SK-N-SH (cell line): ENCODE data around the gene PTPRB. TPM values are rescaled to one million over a fixed set of nuclear protein-coding genes. Genes with fewer than 3 reads are reported as not detected.

Source experiments
- CTCF ChIA-PET: fragments of 300-600, 350-600 bp; formaldehyde crosslinking; extraction: SDS; loops from one replicate; lab custom pipeline; 2021; lab: Yijun Ruan, JAX
- POLR2A ChIA-PET: fragments of 350-600 bp; sonication (Branson Sonifier 250); formaldehyde crosslinking; extraction: SDS; loops from one replicate; lab custom pipeline; 2020; ENCODE audit warnings: antibody characterized with exemption, inconsistent platforms; lab: Yijun Ruan, JAX
- DNase-seq: peaks from one replicate; pipeline ENCODE4 v3.0.0; 2012
- H2AFZ ChIP-seq: fragments of 200-600 bp; sonication (generic); 2 replicates; pipeline ENCODE4 v1.8.1; 2016; ENCODE audit warnings: antibody characterized with exemption, mild to moderate bottlenecking, low read depth
- H3F3A ChIP-seq: fragments of 200-600 bp; sonication (generic); replicated peaks from 2 replicates; pipeline ENCODE3; 2016; ENCODE audit warnings: antibody characterized with exemption, mild to moderate bottlenecking; ENCODE audit not compliant: insufficient read depth
- H3K27ac ChIP-seq, 2 experiments: fragments of 200-500 bp in 1 of 2; fragments of 200-600 bp in 1 of 2; sonication (Bioruptor generic) in 1 of 2; sonication (generic), shearing (Covaris generic) in 1 of 2; 2 replicates each; pipeline versions ENCODE4 v1.5.1 to v1.6.1; 2014 to 2016; ENCODE audit warnings: low read depth in 2 of 2, inconsistent platforms in 1 of 2, low read length in 1 of 2, mild to moderate bottlenecking in 1 of 2, mixed read lengths in 1 of 2
- H3K27me3 ChIP-seq: fragments of 200-600 bp; sonication (generic), shearing (Covaris generic); 2 replicates; pipeline ENCODE4 v1.6.1; 2016; ENCODE audit warnings: mixed run types; ENCODE audit not compliant: insufficient read depth
- H3K36me3 ChIP-seq, 2 experiments: fragments of 200-500 bp in 1 of 2; fragments of 200-600 bp in 1 of 2; sonication (Bioruptor generic) in 1 of 2; sonication (generic) in 1 of 2; replicated peaks in 1 of 2; 2 replicates each; pipeline versions ENCODE3 to v1.5.1; 2014 to 2016; ENCODE audit warnings: low read length in 1 of 2, mild to moderate bottlenecking in 1 of 2; ENCODE audit not compliant: insufficient read depth in 2 of 2, control insufficient read depth in 1 of 2
- H3K4me1 ChIP-seq, 2 experiments: fragments of 200-500 bp in 1 of 2; fragments of 200-600 bp in 1 of 2; sonication (Bioruptor generic) in 1 of 2; sonication (generic), shearing (Covaris generic) in 1 of 2; 2 replicates each; pipeline versions ENCODE4 v1.5.1 to v1.6.1; 2014 to 2016; ENCODE audit warnings: low read depth in 1 of 2, low read length in 1 of 2, mixed run types in 1 of 2; ENCODE audit not compliant: insufficient read depth in 2 of 2, control insufficient read depth in 1 of 2
- H3K4me2 ChIP-seq: fragments of 200-600 bp; sonication (generic), shearing (Covaris generic); 2 replicates; pipeline ENCODE4 v1.6.1; 2017; ENCODE audit warnings: mixed run types
- H3K4me3 ChIP-seq, 2 experiments: fragments of 200-500 bp in 1 of 2; fragments of 200-600 bp in 1 of 2; sonication (Bioruptor generic) in 1 of 2; sonication (generic), shearing (Covaris generic) in 1 of 2; 2 replicates each; pipeline versions ENCODE4 v1.5.1 to v1.8.1; 2014 to 2016; ENCODE audit warnings: low read depth in 2 of 2, inconsistent platforms in 1 of 2, low read length in 1 of 2, mild to moderate bottlenecking in 1 of 2, mixed read lengths in 1 of 2, moderate library complexity in 1 of 2
- H3K79me2 ChIP-seq: fragments of 200-600 bp; sonication (generic); 2 replicates; pipeline ENCODE4 v1.8.1; 2017; ENCODE audit warnings: mild to moderate bottlenecking; ENCODE audit not compliant: insufficient read depth
- H3K9ac ChIP-seq: fragments of 200-600 bp; sonication (generic); 2 replicates; pipeline ENCODE4 v1.6.1; 2017; ENCODE audit warnings: mixed run types
- H3K9me2 ChIP-seq: fragments of 200-600 bp; sonication (generic); 2 replicates; pipeline ENCODE4 v1.6.1; 2017; ENCODE audit warnings: mixed run types
- H3K9me3 ChIP-seq: fragments of 200-600 bp; sonication (generic); 2 replicates; pipeline ENCODE4 v1.6.1; 2017; ENCODE audit warnings: mixed run types, mild to moderate bottlenecking, moderate library complexity
- H4K20me1 ChIP-seq: fragments of 200-600 bp; sonication (generic); 2 replicates; pipeline ENCODE4 v1.6.1; 2017; ENCODE audit warnings: mild to moderate bottlenecking, mixed run types; ENCODE audit not compliant: insufficient read depth
- ELF1 ChIP-seq: IDR thresholded peaks from 2 replicates; pipeline ENCODE4 v1.4.0; 2012
- EP300 ChIP-seq, 2 experiments: IDR thresholded peaks; 2 replicates each; pipeline versions ENCODE4 v1.4.0 to v1.6.1; 2012; ENCODE audit warnings: borderline replicate concordance in 1 of 2, low read depth in 1 of 2, low read length in 1 of 2
- FOSL2 ChIP-seq: IDR thresholded peaks from 2 replicates; pipeline ENCODE4 v1.4.0; 2012; ENCODE audit warnings: low read depth, mild to moderate bottlenecking, moderate library complexity, borderline replicate concordance
- FOXJ3 ChIP-seq: sonication (generic); formaldehyde crosslinking; IDR thresholded peaks from 2 replicates; pipeline ENCODE4 v1.5.1; 2020; ENCODE audit warnings: mild to moderate bottlenecking, missing genetic modification reagents
- MAX ChIP-seq: IDR thresholded peaks from 2 replicates; pipeline ENCODE4 v1.4.0; 2012; ENCODE audit warnings: low read depth
- MXI1 ChIP-seq: IDR thresholded peaks from 2 replicates; pipeline ENCODE4 v1.6.1; 2012; ENCODE audit warnings: mild to moderate bottlenecking, low read depth, low read length, improper control_type of control experiment
- NRF1 ChIP-seq: IDR thresholded peaks from 2 replicates; pipeline ENCODE4 v1.6.1; 2012; ENCODE audit warnings: low read depth, mild to moderate bottlenecking, low read length
- PBX3 ChIP-seq: IDR thresholded peaks from 2 replicates; pipeline ENCODE4; 2012
- POLR2AphosphoS5 ChIP-seq: IDR thresholded peaks from 2 replicates; pipeline ENCODE4 v1.6.1; 2012; ENCODE audit warnings: low read depth, low read length
- SIN3A ChIP-seq: IDR thresholded peaks from 2 replicates; pipeline ENCODE4 v1.6.1; 2012; ENCODE audit warnings: low read depth, mild to moderate bottlenecking, low read length, moderate library complexity, borderline replicate concordance
- SMC3 ChIP-seq: IDR thresholded peaks from 2 replicates; pipeline ENCODE4 v1.6.1; 2012; ENCODE audit warnings: low read depth, low read length, improper control_type of control experiment
- TEAD4 ChIP-seq: IDR thresholded peaks from 2 replicates; pipeline ENCODE4 v1.4.0; 2012; ENCODE audit warnings: mild to moderate bottlenecking, borderline replicate concordance; ENCODE audit not compliant: insufficient read depth
- USF1 ChIP-seq: IDR thresholded peaks from 2 replicates; pipeline ENCODE4 v1.4.0; 2012; ENCODE audit warnings: low read depth, borderline replicate concordance
- USF2 ChIP-seq: fragments of 150-350 bp; IDR thresholded peaks from 2 replicates; pipeline ENCODE4 v1.6.1; 2017; ENCODE audit warnings: antibody characterized with exemption, low read length, low read depth, borderline replicate concordance
- YY1 ChIP-seq: IDR thresholded peaks from 2 replicates; pipeline ENCODE4 v1.4.0; 2012; ENCODE audit warnings: low read depth, mild to moderate bottlenecking
- WGBS: methylation state at CpG from one replicate; pipeline ENCODE4 v1.1.6; 2017; ENCODE audit warnings: low lambda C conversion rate; 5-methylcytosine and 5-hydroxymethylcytosine counted together
- polyA plus RNA-seq, 3 experiments: library from polyadenylated mRNA; depleted of rRNA; stranded (reverse); fragments of >200 nt; gene quantifications; 2 replicates each; pipeline ENCODE4 v1.2.3, GENCODE V29; 2012

The PTPRB gene
- polyA plus RNA-seq, 1 of the 3 experiments (the other 2 are of a cell fraction) = 1.1 TPM

- no peak for TF ChIP-seq PBX3
- TF ChIP-seq SIN3A = no peak
- no peak for TF ChIP-seq NRF1
- no peak for TF ChIP-seq USF1
- TF ChIP-seq, all 33 proteins: peak for 0
Measured at GRCh38 chr12:70540996-70541395, 96.2 kb downstream of the PTPRB start (continued).

GRCh38 chr12:70536650-70537049, 100.6 kb downstream of the PTPRB start:
- no peak for DNase-seq
- H4K20me1 ChIP-seq = no peaks in the 10 kb centered on the region
- CTCF ChIA-PET = no interaction called here
- 79% methylated on average over 10 of the region's 10 CpGs for WGBS
- no peaks in the 10 kb centered on the region for H3K4me1 ChIP-seq
- no peaks in the 10 kb centered on the region for H3K9me3 ChIP-seq
- H3K4me3 ChIP-seq = no peak overlapping the region
- no peak overlapping the region for H2AFZ ChIP-seq
- H3K9me2 ChIP-seq = no peaks in the 10 kb centered on the region
- H3K27me3 ChIP-seq = no peaks in the 10 kb centered on the region
- H3K9ac ChIP-seq = no peak overlapping the region
- POLR2A ChIA-PET = no interaction called here
- peaks cover 0 to 2% of the 10 kb centered on the region in 2 experiments for H3K36me3 ChIP-seq
- no peak overlapping the region for H3K4me2 ChIP-seq
- no peak overlapping the region for H3K27ac ChIP-seq
- no peak for TF ChIP-seq USF1
- TF ChIP-seq EP300 (IDR thresholded peaks at IDR 0.05; ENCODE audit: borderline replicate concordance in 1 of 2, low read depth in 1 of 2, low read length in 1 of 2) = no peak
- no peak for TF ChIP-seq MAX
- TF ChIP-seq SMC3 = no peak
- no peak for TF ChIP-seq FOXJ3 (CRISPR knock-in tag)
- peaks cover 2% of the 10 kb centered on the region for H3F3A ChIP-seq
- H3K79me2 ChIP-seq = no peaks in the 10 kb centered on the region

GRCh38 chr12:70535896-70536374, 101.3 kb downstream of the PTPRB start:
- Histone ChIP-seq H3K79me2 (no peaks in the 10 kb centered on the region), H3K9ac (no peak overlapping the region), H2AFZ (no peak overlapping the region), H3K27ac (no peak overlapping the region), H3F3A (no peaks in the 10 kb centered on the region), H3K4me3 (no peak overlapping the region), H3K9me3 (no peaks in the 10 kb centered on the region), H3K27me3 (no peaks in the 10 kb centered on the region), H3K36me3 (peaks cover 0 to 2% of the 10 kb centered on the region in 2 experiments), H3K4me1 (no peaks in the 10 kb centered on the region), H3K4me2 (no peak overlapping the region), H4K20me1 (no peaks in the 10 kb centered on the region), H3K9me2 (no peaks in the 10 kb centered on the region)
- WGBS = 69% methylated on average over 6 of the region's 6 CpGs
- POLR2A ChIA-PET = no interaction called here
- CTCF ChIA-PET = interaction anchor here (0.6 kb wide), 1 partner anchor 20 kb away, joined by 3 read pairs; no protein-coding TSS in a partner anchor
- TF ChIP-seq USF2 (no peak), YY1 (no peak), SIN3A (no peak), ELF1 (no peak), FOSL2 (no peak), MXI1 (no peak), SMC3 (no peak), TEAD4 (no peak), MAX (no peak), POLR2AphosphoS5 (no peak)
- no peak for DNase-seq
